GM19455 (cell line): ENCODE data around the gene PIK3IP1.
"Not testable (repeated sequence)": the region's sequence is repeated elsewhere in the genome, so short reads cannot be mapped to it uniquely, and the experiment has no call there.

Experiments
- ATAC-seq: cut with Tn5 transposase; IDR thresholded peaks from one replicate; pipeline ENCODE4 v1.9.1; 2021; ENCODE audit not compliant: unreplicated experiment

The PIK3IP1 gene

DNA sequence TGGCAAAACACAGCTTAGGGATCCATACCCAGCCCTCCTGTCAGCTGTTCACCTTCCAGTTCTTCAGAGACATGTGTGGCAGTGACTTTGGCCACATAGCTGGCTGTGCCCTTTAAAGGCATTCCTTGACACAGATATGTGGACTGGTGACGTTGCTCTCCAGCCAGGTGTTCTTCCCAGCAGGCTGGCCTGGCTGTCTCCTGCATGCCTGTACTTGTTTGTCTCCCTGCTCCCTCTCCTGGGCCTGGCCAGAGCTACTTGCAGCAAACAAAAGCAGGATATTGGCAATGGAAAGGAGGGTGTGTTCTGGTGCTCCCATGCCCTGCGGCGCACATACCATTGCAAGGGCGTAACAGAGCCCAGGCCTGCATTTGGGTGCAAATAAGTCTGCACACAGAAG, 38.3 kb downstream of the PIK3IP1 start:
- ATAC-seq: no peak

- ATAC-seq: no peak
Observed at GRCh38 chr22:31250740-31251600, 41.3 kb downstream of the PIK3IP1 start.

DNA sequence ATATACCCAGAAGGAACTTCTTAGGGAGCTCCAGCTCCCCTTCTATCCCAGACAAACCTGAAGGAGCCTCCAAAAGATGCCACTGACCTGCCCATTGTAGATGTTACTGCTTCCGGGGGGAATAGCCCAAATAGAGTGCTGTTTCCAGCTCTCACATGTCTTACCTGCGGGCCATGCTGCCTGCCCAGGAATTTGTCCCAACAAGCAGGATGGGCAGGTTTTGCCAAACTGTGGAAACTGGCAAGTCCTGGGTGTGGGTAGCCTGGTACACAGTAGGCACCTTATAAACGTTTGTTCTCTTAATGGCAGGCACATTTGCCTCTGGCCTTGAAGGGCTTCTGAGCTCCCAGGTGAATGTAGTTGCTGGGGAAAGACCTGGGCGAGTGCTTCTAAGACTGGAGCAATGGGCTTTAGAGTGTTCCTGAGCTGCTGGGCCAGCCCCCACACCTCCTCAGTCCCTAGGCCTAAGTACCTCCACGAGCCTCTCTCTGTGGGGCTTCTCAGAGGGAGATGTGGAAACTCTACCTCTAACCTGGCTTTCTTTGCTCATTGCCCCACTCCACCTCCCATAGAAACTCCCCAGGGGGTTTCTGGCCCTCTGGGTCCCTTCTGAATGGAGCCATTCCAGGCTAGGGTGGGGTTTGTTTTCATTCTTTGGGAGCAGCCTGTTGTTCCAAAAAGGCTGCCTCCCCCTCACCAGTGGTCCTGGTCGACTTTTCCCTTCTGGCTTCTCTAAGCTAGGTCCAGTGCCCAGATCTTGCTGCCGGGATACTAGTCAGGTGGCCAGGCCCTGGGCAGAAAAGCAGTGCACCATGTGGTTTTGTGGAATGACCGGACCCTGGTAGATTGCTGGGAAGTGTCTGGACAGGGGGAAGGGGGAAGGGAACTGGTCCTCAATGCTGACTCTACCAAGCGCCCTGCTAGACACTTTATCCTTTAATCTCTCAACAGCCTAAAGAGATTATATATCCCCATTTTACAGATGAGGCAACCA, 43.0 kb downstream of the PIK3IP1 start:
- no peak for ATAC-seq

- ATAC-seq: no peak
Observed at GRCh38 chr22:31248138-31248745, 44.0 kb downstream of the PIK3IP1 start.

- no peak for ATAC-seq
Observed at GRCh38 chr22:31247726-31248125, 44.6 kb downstream of the PIK3IP1 start.

DNA sequence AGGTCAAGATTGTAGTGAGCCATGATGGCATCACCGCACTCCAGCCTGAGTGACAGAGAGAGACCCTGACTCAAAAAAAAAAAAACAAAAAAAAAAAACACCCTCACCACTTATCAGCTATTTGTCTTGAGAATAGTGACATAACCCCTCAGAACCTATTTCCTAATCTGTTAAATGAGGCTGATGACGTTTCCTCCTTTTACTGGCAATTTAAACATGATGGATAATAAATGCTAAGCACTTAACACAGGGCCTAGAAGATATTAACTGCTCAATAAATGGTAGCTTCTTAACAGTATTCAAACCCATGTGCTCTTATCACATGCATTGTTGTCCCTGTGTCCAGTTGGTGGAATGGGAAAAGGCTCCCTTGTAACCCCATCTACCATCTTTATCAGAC, 45.6 kb downstream of the PIK3IP1 start:
- no peak for ATAC-seq

GRCh38 chr22:31245998-31246397, 46.3 kb downstream of the PIK3IP1 start:
- not testable (repeated sequence) for ATAC-seq

- ATAC-seq: no peak
Observed at GRCh38 chr22:31244943-31245451, 47.3 kb downstream of the PIK3IP1 start.

DNA sequence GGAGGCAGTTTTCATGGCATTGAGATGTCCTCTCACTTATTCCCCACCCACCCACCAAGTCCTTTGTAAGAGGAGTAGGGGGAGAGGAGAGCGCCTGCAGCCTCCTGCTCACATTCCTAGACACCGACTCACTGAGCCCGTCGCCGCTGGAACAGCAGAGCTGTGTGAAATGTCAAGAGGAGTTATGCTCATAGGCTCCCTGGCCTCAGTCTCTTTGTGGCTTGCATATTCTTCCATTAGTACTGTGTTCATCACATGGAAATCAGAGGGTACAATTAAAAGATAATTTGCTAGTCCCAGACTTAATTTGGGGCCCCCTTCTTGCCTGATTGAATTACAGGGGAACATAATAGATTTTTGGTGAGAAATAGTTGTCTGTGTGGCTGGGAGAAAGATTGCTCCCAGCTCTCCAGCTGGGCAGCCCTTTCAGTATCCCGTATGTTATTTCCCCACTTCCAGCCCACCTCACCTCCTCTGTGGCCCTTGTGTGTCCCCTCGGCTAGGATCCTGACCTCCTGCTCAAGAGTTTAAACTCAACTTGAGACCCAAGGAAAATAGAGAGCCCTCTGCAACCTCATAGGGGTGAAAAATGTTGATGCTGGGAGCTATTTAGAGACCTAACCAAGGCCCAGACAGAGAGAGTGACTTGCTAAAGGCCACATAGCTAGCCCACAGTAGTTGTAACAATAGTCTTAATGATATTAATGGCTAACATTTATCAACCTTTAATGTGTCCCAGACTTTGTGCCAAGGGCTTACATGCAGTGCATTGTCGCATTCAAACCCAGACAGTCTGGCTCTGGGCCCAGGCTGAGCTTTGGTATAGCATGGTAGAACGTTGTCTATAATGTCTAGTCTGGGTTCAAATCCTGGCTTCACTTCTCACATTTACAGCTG, 48.0 kb downstream of the PIK3IP1 start:
- no peak for ATAC-seq

- no peak for ATAC-seq
Observed at GRCh38 chr22:31243339-31244045, 48.8 kb downstream of the PIK3IP1 start.

- no peak for ATAC-seq
Observed at GRCh38 chr22:31241936-31242335, 50.4 kb downstream of the PIK3IP1 start.

GRCh38 chr22:31241200-31241599, 51.1 kb downstream of the PIK3IP1 start:
- ATAC-seq: no peak

DNA sequence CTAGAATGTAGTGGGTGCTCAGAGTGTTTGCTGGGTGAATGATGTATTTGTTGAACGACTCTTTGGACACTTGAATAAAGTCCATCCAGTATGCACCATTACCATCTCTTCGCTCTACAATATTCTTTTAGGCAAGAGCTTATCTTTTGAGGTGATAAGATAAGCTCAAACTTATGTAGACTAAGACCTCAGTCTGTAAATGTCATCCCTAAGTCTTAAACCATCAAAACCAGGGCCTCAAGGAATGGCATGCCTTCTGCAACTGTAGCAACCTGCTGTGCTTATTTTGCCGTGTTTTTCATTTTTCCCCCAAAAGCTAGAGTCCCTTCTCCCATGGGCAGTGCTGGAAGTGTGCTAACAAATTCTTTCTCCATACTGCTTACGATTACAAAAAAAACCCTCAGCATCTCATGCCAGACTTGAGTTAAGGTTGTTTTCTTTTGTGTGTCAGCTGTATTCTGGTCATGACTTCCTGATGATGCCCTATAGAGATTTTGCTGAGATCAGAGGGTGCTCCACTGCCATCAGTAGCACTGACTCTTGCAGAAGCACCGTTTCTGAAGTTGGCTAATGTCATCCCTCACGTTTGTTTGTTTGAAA, 52.4 kb downstream of the PIK3IP1 start:
- no peak for ATAC-seq

DNA sequence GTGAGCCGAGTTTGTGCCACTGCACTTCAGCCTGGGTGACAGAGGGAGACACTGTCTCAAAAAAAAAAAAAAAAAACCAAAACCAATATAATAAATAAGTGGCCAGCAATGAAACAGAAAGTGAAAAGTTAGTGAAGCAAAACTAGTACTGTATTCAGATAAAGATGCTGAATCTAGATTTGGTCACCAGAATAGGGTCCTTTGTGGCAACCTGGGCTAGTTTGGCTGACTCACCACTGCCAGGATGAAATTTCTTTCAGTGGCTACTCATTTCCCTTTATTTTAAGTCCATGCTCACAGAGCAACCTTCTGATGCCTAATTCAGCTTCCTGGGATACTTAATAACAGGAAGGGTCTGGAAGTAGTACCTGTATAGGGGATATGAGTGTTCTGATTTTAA, 54.2 kb downstream of the PIK3IP1 start:
- ATAC-seq: no peak

DNA sequence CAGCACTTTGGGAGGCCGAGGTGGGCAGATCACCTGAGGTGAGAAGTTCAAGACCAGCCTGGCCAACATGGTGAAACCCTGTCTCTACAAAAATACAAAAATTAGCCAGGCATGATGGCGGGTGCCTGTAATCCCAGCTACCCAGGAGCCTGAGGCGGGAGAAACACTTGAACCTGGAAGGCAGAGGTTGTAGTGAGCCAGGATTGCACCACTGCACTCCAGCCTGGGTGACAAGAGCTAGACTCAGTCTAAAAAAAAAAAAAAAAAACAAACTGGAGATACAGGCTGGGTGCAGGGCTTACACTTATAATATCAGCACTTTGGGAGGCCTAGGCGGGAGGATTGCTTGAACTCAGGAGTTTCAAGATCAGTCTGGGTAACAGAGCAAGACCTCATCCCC, 56.2 kb downstream of the PIK3IP1 start:
- not testable (repeated sequence) for ATAC-seq

DNA sequence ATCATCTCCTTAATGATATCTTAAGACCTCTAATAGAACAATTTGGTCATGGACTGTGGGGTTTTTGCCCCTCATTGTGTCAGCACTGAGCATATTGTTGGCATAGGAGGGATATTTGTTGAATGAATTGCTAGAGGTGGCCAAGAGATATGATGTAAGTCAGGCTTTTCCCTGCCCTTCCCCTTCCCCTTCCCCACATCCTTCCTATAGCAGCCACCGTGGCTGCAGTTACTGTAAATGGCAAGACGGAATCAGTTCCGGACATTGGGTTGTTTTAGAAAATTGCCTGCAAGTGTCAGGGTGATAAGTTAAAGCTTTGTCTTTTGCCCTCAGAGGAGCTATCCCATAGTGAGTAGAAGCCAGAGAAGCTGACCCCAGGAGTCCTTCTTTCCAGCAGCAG, 57.2 kb downstream of the PIK3IP1 start:
- ATAC-seq: no peak

DNA sequence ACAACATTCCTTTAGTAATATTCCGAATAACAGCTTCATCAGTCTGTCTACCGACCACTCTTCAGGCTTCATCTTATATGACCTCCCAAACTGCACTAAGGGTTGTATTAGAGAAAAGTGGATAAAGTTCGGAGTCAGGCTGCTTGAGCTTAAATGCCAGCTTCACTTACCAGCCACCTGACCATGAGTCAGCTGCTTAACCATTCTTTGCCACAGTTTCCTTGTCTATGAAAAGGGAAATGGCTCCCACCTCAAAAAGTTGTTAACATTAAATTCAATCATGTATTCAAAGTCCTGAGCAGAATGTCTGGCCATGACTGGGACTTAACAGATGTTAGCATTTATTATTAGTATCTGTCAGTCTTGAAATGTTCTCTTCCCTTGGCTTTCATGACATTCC, 59.3 kb downstream of the PIK3IP1 start:
- ATAC-seq: no peak
